Panc1 (cell line): Measurements from ENCODE around the gene ITGAL. TPM values are rescaled to one million over a fixed set of nuclear protein-coding genes. Genes with fewer than 3 reads are reported as not detected.

Experiments used
- ATAC-seq: fragments of 200-7000 bp; cut with Tn5 transposase; 2 replicates; pipeline ENCODE4 v1.9.1; 2020; ENCODE audit warnings: mild to moderate bottlenecking, moderate library complexity
- BruUV-seq: library from RNA; stranded (reverse); fragments of 400-500 nt; replicated peaks from 2 replicates; lab custom pipeline; 2021; lab: Mats Ljungman, UMichigan
- CTCF ChIA-PET: fragments of 300-600 bp; sonication (Branson Sonifier 250); formaldehyde crosslinking; loops from one replicate; lab custom pipeline; 2022; ENCODE audit warnings: antibody characterized with exemption; lab: Charles Lee
- POLR2A ChIA-PET: fragments of 300-600 bp; sonication (Branson Sonifier 250); formaldehyde crosslinking; loops from one replicate; lab custom pipeline; 2022; ENCODE audit warnings: antibody characterized with exemption; lab: Charles Lee
- DNase-seq: peaks from one replicate; pipeline ENCODE4 v3.0.0-alpha.2; 2010; ENCODE audit warnings: low read depth, low spot score
- H3K27ac ChIP-seq: 2 replicates; pipeline ENCODE4 v1.5.1; 2011; ENCODE audit warnings: mild to moderate bottlenecking, low read length, inconsistent platforms
- H3K27me3 ChIP-seq: fragments of 200-500 bp; sonication (Bioruptor generic); 2 replicates; pipeline ENCODE4 v1.6.0; 2014; ENCODE audit warnings: low read length, inconsistent platforms; ENCODE audit not compliant: control insufficient read depth, insufficient read depth
- H3K36me3 ChIP-seq: fragments of 200-500 bp; sonication (Bioruptor generic); 2 replicates; pipeline ENCODE4 v1.5.1; 2014; ENCODE audit warnings: inconsistent platforms, mild to moderate bottlenecking, low read length, moderate library complexity; ENCODE audit not compliant: control insufficient read depth, insufficient read depth
- H3K4me1 ChIP-seq: 2 replicates; pipeline ENCODE4 v1.5.1; 2011; ENCODE audit warnings: inconsistent platforms, mild to moderate bottlenecking, low read length, moderate library complexity; ENCODE audit not compliant: control insufficient read depth, insufficient read depth
- H3K4me3 ChIP-seq, 2 experiments: 2 replicates each; pipeline ENCODE4 v1.5.1; 2011 to 2012; ENCODE audit warnings: low read depth in 2 of 2, low read length in 2 of 2, mild to moderate bottlenecking in 2 of 2, inconsistent platforms in 1 of 2, moderate library complexity in 1 of 2
- H3K9me3 ChIP-seq: fragments of 200-500 bp; sonication (Bioruptor generic); 2 replicates; pipeline ENCODE4 v1.5.1; 2014; ENCODE audit warnings: low read depth, mild to moderate bottlenecking, inconsistent platforms, low read length, moderate library complexity; ENCODE audit not compliant: control insufficient read depth, insufficient read depth
- CTCF ChIP-seq: fragments of 450-650 bp; IDR thresholded peaks from 2 replicates; pipeline ENCODE4 v1.5.1; 2017; ENCODE audit warnings: mild to moderate bottlenecking
- POLR2AphosphoS5 ChIP-seq: IDR thresholded peaks from 2 replicates; pipeline ENCODE4 v1.6.1; 2012; ENCODE audit warnings: mild to moderate bottlenecking, low read depth, low read length, moderate library complexity
- SIN3A ChIP-seq: IDR thresholded peaks from 2 replicates; pipeline ENCODE4 v1.6.1; 2012; ENCODE audit warnings: low read depth, mild to moderate bottlenecking, low read length, moderate library complexity, borderline replicate concordance; ENCODE audit not compliant: insufficient read depth
- TCF7L2 ChIP-seq: IDR thresholded peaks from 2 replicates; pipeline ENCODE4 v1.6.1; 2011; ENCODE audit warnings: mild to moderate bottlenecking, low read depth, low read length, inconsistent platforms
- in situ Hi-C: cut with HindIII; loops from 2 replicates; pipeline ENCODE4 v1.10.0; 2016; ENCODE audit warnings: low sequenced_read_pairs, low pct_unique_long_range_greater_than_20kb
- intact Hi-C: fragments of 100-400 bp; cut with micrococcal nuclease; formaldehyde crosslinking; loops from one replicate; pipeline ENCODE4 v1.10.0; 2022; ENCODE audit not compliant: unreplicated experiment
- total RNA-seq: library from RNA; stranded (reverse); gene quantifications from one replicate; pipeline ENCODE4 v1.2.1, GENCODE V29; 2021; ENCODE audit not compliant: unreplicated experiment
- TF ChIP-seq, protein P1 (sequence below), 2 experiments: IDR thresholded peaks; 2 replicates each; pipeline ENCODE4 v1.6.1; 2011 to 2012; ENCODE audit warnings: low read depth in 2 of 2, control low read depth in 1 of 2, low read length in 1 of 2, mild to moderate bottlenecking in 1 of 2, moderate library complexity in 1 of 2; ENCODE audit not compliant: insufficient read depth in 1 of 2

Gene ITGAL
- total RNA-seq, 1 experiment from 2014 or later, result 0.54 TPM

DNA sequence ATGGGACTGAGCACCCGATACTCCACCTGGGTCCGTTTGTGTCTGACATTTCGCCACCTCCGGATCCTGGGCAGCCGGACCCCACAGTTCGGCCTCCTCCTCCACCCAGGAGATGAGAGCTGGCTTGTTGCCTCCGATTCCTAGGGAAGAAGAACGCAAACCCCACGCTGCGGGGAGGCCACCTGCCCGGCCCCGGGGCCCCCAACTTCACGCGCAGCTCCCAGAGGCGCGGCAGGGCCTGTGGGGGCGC is 85.1 kb downstream of the ITGAL start:
- ATAC-seq, result no peak
- H3K27me3 ChIP-seq, result no peaks in the 10 kb centered on the region
- in situ Hi-C loops, result no loop called here
- no peaks in the 10 kb centered on the region for H3K9me3 ChIP-seq
- H3K36me3 ChIP-seq, result no peaks in the 10 kb centered on the region
- ChIA-PET POLR2A (interaction anchor here (0.6 to 0.7 kb wide), 2 partner anchors 63 to 133 kb away, joined by 4 to 6 read pairs; no protein-coding TSS in a partner anchor), CTCF (interaction anchor here (1.3 kb wide), 1 partner anchor 41 kb away, joined by 6 read pairs; no protein-coding TSS in a partner anchor)
- H3K4me3 ChIP-seq, result peak overlapping the region; percentile 78 to 82
- no peak for DNase-seq
- no TSS peak for BruUV-seq
- intact Hi-C loops, result no loop called here
- H3K27ac ChIP-seq, result peak overlapping the region; percentile 90
- TF ChIP-seq CTCF (no peak), TCF7L2 (no peak), POLR2AphosphoS5 (no peak), SIN3A (no peak)
- TF ChIP-seq, protein P1, sequence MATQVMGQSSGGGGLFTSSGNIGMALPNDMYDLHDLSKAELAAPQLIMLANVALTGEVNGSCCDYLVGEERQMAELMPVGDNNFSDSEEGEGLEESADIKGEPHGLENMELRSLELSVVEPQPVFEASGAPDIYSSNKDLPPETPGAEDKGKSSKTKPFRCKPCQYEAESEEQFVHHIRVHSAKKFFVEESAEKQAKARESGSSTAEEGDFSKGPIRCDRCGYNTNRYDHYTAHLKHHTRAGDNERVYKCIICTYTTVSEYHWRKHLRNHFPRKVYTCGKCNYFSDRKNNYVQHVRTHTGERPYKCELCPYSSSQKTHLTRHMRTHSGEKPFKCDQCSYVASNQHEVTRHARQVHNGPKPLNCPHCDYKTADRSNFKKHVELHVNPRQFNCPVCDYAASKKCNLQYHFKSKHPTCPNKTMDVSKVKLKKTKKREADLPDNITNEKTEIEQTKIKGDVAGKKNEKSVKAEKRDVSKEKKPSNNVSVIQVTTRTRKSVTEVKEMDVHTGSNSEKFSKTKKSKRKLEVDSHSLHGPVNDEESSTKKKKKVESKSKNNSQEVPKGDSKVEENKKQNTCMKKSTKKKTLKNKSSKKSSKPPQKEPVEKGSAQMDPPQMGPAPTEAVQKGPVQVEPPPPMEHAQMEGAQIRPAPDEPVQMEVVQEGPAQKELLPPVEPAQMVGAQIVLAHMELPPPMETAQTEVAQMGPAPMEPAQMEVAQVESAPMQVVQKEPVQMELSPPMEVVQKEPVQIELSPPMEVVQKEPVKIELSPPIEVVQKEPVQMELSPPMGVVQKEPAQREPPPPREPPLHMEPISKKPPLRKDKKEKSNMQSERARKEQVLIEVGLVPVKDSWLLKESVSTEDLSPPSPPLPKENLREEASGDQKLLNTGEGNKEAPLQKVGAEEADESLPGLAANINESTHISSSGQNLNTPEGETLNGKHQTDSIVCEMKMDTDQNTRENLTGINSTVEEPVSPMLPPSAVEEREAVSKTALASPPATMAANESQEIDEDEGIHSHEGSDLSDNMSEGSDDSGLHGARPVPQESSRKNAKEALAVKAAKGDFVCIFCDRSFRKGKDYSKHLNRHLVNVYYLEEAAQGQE (IDR thresholded peaks at IDR 0.05; ENCODE audit: insufficient read depth in 1 of 2, low read depth in 2 of 2, low read length in 1 of 2), result no peak
- peaks cover 9% of the 10 kb centered on the region; the same call in 1 of the 2 replicates for H3K4me1 ChIP-seq

DNA sequence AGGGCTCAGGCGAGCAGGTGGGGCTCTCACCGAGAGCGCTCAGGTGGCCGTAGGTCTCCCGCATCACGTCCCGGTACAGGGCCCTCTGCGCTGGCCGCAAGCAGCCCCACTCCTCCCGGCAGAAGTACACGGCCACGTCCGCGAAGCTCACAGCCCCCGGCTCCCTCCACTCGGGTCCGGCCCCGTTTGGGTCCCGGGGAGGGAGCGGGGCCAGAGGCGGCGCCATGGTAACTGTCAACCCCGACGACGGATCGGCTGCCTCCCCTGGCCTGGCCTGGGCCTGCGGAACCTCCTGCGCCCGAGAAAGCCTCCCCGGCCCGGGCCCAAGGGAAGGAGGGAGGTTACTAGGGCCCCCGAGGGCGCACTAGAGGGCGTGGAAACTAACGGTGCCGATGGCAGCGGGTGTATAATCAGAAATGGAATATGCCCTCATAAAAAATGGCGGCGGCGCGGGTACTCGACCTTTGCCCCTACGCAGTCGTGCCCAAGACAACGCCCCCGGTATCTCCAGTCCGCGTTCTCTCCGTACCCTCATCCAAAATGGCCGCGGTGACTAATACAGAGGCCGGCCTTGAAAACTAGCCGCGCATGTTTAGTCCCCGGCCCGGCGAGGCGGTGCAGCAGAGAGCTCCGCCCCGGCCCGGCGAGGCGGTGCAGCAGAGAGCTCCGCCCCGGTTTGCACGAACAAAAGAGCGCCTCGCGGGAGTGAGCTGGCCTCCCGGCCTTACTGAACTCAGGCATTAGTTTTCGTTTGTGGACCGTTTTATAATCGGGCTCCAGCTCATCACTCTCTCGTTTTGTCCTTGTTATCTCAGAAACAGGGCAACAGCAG is 85.6 kb downstream of the ITGAL start, which contains the start of gene ZNF764:
TSS of gene ZNF764 (minus strand) at position 418 of the 832 bp plus-strand sequence. CDS start at position 226, 192 bp downstream.
- TF ChIP-seq, protein P1 (IDR thresholded peaks at IDR 0.05; ENCODE audit: insufficient read depth in 1 of 2, low read depth in 2 of 2, low read length in 1 of 2), result no peak
- TF ChIP-seq POLR2AphosphoS5, result peak; percentile 87
- TF ChIP-seq CTCF, result no peak
- peak; percentile 69; the same call in 1 of the 2 replicates for TF ChIP-seq SIN3A
- peak; percentile 60 for TF ChIP-seq TCF7L2
- Histone ChIP-seq H3K36me3 (no peaks in the 10 kb centered on the region), H3K4me1 (peaks cover 9% of the 10 kb centered on the region; the same call in 1 of the 2 replicates), H3K27ac (peak within 1 kb of the TSS; percentile 90), H3K4me3 (peak within 1 kb of the TSS; percentile 78 to 82), H3K9me3 (no peaks in the 10 kb centered on the region), H3K27me3 (no peaks in the 10 kb centered on the region)
- intact Hi-C loops, result no loop called here
- peak; percentile 88 for DNase-seq
- peak; percentile 96 for ATAC-seq
- ChIA-PET CTCF (interaction anchor here (0.6 to 1.3 kb wide), 3 partner anchors 37 to 128 kb away, joined by 3 to 6 read pairs (median 3); partner anchors contain the start of gene DCTPP1), POLR2A (interaction anchor here (0.6 to 0.9 kb wide), 4 partner anchors 14 to 160 kb away, joined by 3 to 4 read pairs (median 4); partner anchors contain the start of gene ZNF688)
- TSS peak; percentile 76 for BruUV-seq
- in situ Hi-C loops, result no loop called here
